H1 (cell line): ENCODE results near the gene OAT. TPM values are rescaled to one million over a fixed set of nuclear protein-coding genes. Genes with fewer than 3 reads are reported as not detected.

Experiments used
- CTCF ChIA-PET: fragments of 300-600 bp; sonication (Branson Sonifier 250); formaldehyde crosslinking; loops from one replicate; lab custom pipeline; 2021; ENCODE audit not compliant: partially characterized antibody; lab: Charles Lee
- POLR2A ChIA-PET: fragments of 300-600 bp; sonication (Branson Sonifier 250); formaldehyde crosslinking; loops from one replicate; lab custom pipeline; 2021; ENCODE audit warnings: inconsistent platforms; ENCODE audit not compliant: partially characterized antibody; lab: Charles Lee
- DNase-seq, 2 experiments: peaks; one replicate each; pipeline versions ENCODE4 v3.0.0 to v3.0.0-alpha.2; 2010 to 2022; ENCODE audit warnings: low spot score in 2 of 2, low read depth in 1 of 2, mixed read lengths in 1 of 2
- FAIRE-seq: peaks from 2 replicates; lab custom pipeline; 2011; peaks lifted over from hg19 to GRCh38; lab: Jason Lieb, UNC
- H2AFZ ChIP-seq: 2 replicates; pipeline ENCODE4 v1.8.1; 2012; ENCODE audit warnings: low read length, inconsistent platforms
- H2AK5ac ChIP-seq: 2 replicates; pipeline ENCODE4 v1.6.1; 2013; ENCODE audit warnings: low read depth, low read length
- H2BK120ac ChIP-seq: replicated peaks from 2 replicates; pipeline ENCODE3; 2013; ENCODE audit warnings: low read depth, low read length, inconsistent platforms
- H2BK12ac ChIP-seq: 2 replicates; pipeline ENCODE4 v1.6.1; 2013; ENCODE audit warnings: low read depth, low read length
- H2BK15ac ChIP-seq: 2 replicates; pipeline ENCODE4 v1.6.1; 2013; ENCODE audit warnings: low read length
- H2BK20ac ChIP-seq: 2 replicates; pipeline ENCODE4 v1.6.1; 2013; ENCODE audit warnings: low read length
- H2BK5ac ChIP-seq: 2 replicates; pipeline ENCODE4 v1.6.1; 2013; ENCODE audit warnings: low read depth, low read length
- H3K14ac ChIP-seq: 2 replicates; pipeline ENCODE4 v1.6.1; 2013; ENCODE audit warnings: inconsistent platforms; ENCODE audit not compliant: insufficient read length
- H3K18ac ChIP-seq: 2 replicates; pipeline ENCODE4 v1.6.1; 2013; ENCODE audit warnings: low read length; ENCODE audit errors: extremely low read depth
- H3K23ac ChIP-seq: 2 replicates; pipeline ENCODE4 v1.6.1; 2013; ENCODE audit warnings: inconsistent platforms; ENCODE audit not compliant: insufficient read length
- H3K23me2 ChIP-seq: 2 replicates; pipeline ENCODE4 v1.6.1; 2013; ENCODE audit warnings: low read depth, low read length
- H3K27ac ChIP-seq: 2 replicates; pipeline ENCODE4 v1.6.1; 2011; ENCODE audit warnings: low read depth, low read length, inconsistent platforms
- H3K27me3 ChIP-seq, 4 experiments: replicated peaks in 1 of 4; 1 replicate in 1 of 4; 2 replicates in 3 of 4; pipeline versions ENCODE4 v1.6.1 to v1.8.1; 2011 to 2013; ENCODE audit warnings: low read length in 3 of 4, mild to moderate bottlenecking in 3 of 4, inconsistent platforms in 2 of 4, mixed read lengths in 2 of 4, moderate library complexity in 1 of 4; ENCODE audit not compliant: control insufficient read depth in 3 of 4, insufficient read depth in 3 of 4; ENCODE audit errors: extremely low read depth in 1 of 4
- H3K36me3 ChIP-seq, 4 experiments: 2 replicates each; pipeline versions ENCODE4 v1.6.1 to v1.8.1; 2011 to 2013; ENCODE audit warnings: mild to moderate bottlenecking in 4 of 4, low read length in 3 of 4, moderate library complexity in 2 of 4, control low read depth in 1 of 4, inconsistent platforms in 1 of 4; ENCODE audit not compliant: insufficient read depth in 4 of 4, control insufficient read depth in 2 of 4
- H3K4ac ChIP-seq: replicated peaks from 2 replicates; pipeline ENCODE3; 2013; ENCODE audit warnings: low read length, low read depth, mixed read lengths, inconsistent platforms; ENCODE audit not compliant: insufficient read length
- H3K4me1 ChIP-seq, 4 experiments: replicated peaks in 1 of 4; 1 replicate in 1 of 4; 2 replicates in 3 of 4; pipeline versions ENCODE4 v1.6.1 to v1.8.1; 2011 to 2013; ENCODE audit warnings: low read length in 3 of 4, inconsistent platforms in 2 of 4, mixed read lengths in 1 of 4; ENCODE audit not compliant: insufficient read depth in 4 of 4, control insufficient read depth in 3 of 4
- H3K4me2 ChIP-seq, 2 experiments: 2 replicates each; pipeline versions ENCODE4 v1.6.1 to v1.8.1; 2011 to 2013; ENCODE audit warnings: low read depth in 2 of 2, low read length in 2 of 2, control low read depth in 1 of 2, inconsistent platforms in 1 of 2, mild to moderate bottlenecking in 1 of 2; ENCODE audit not compliant: insufficient read depth in 1 of 2
- H3K4me3 ChIP-seq, 4 experiments: fragments of 200-600, 300-600 bp in 1 of 4; sonication (generic), shearing (Covaris generic), sonication (Bioruptor Twin) in 1 of 4; 2 replicates each; pipeline versions ENCODE4 v1.5.1 to v1.8.1; 2011 to 2016; ENCODE audit warnings: low read length in 4 of 4, low read depth in 3 of 4, control low read depth in 2 of 4, inconsistent platforms in 2 of 4, mild to moderate bottlenecking in 2 of 4, mixed read lengths in 1 of 4, moderate library complexity in 1 of 4; ENCODE audit not compliant: insufficient read depth in 2 of 4; ENCODE audit errors: extremely low read depth in 1 of 4
- H3K56ac ChIP-seq: replicated peaks from 2 replicates; pipeline ENCODE3; 2013; ENCODE audit warnings: low read depth, mild to moderate bottlenecking, mixed read lengths, low read length, inconsistent platforms; ENCODE audit not compliant: insufficient read length
- H3K79me1 ChIP-seq: 2 replicates; pipeline ENCODE4 v1.6.1; 2013; ENCODE audit warnings: low read depth, low read length, control low read depth
- H3K79me2 ChIP-seq, 2 experiments: 2 replicates each; pipeline versions ENCODE4 v1.6.1 to v1.8.1; 2012 to 2013; ENCODE audit warnings: low read length in 2 of 2, mild to moderate bottlenecking in 2 of 2, inconsistent platforms in 1 of 2; ENCODE audit not compliant: insufficient read depth in 2 of 2, control insufficient read depth in 1 of 2
- H3K9ac ChIP-seq, 4 experiments: replicated peaks in 1 of 4; 1 replicate in 1 of 4; 2 replicates in 3 of 4; pipeline versions ENCODE4 v1.6.1 to v1.8.1; 2011 to 2013; ENCODE audit warnings: low read depth in 3 of 4, low read length in 3 of 4, control low read depth in 2 of 4, mild to moderate bottlenecking in 2 of 4, moderate library complexity in 2 of 4, inconsistent platforms in 1 of 4; ENCODE audit errors: extremely low read depth in 1 of 4
- H3K9me3 ChIP-seq, 2 experiments: 2 replicates each; pipeline versions ENCODE4 v1.6.1 to v1.8.1; 2012 to 2013; ENCODE audit warnings: mild to moderate bottlenecking in 2 of 2, moderate library complexity in 2 of 2, control low read depth in 1 of 2, inconsistent platforms in 1 of 2, low read depth in 1 of 2, low read length in 1 of 2, mixed read lengths in 1 of 2; ENCODE audit not compliant: insufficient read depth in 2 of 2
- H4K20me1 ChIP-seq, 2 experiments: replicated peaks in 1 of 2; 2 replicates each; pipeline versions ENCODE3 to v1.8.1; 2011 to 2013; ENCODE audit warnings: inconsistent platforms in 2 of 2, low read length in 2 of 2, mild to moderate bottlenecking in 1 of 2; ENCODE audit not compliant: insufficient read depth in 2 of 2, control insufficient read depth in 1 of 2
- H4K5ac ChIP-seq: 2 replicates; pipeline ENCODE4 v1.6.1; 2013; ENCODE audit warnings: low read length, low read depth, mixed read lengths, inconsistent platforms; ENCODE audit not compliant: insufficient read length
- H4K8ac ChIP-seq: 2 replicates; pipeline ENCODE4 v1.8.0; 2013; ENCODE audit warnings: mild to moderate bottlenecking, moderate library complexity, low read length, inconsistent platforms; ENCODE audit not compliant: insufficient read depth; ENCODE audit errors: extremely low read depth
- H4K91ac ChIP-seq: replicated peaks from 2 replicates; pipeline ENCODE3; 2013; ENCODE audit warnings: low read length, mixed read lengths, inconsistent platforms; ENCODE audit not compliant: insufficient read length
- ATF2 ChIP-seq: IDR thresholded peaks from 2 replicates; pipeline ENCODE4 v1.6.1; 2012; ENCODE audit warnings: low read length, inconsistent platforms
- BCL11A ChIP-seq, 2 experiments: IDR thresholded peaks; one replicate each; pipeline ENCODE4 v1.6.1; 2011; ENCODE audit warnings: low read depth in 2 of 2, low read length in 2 of 2, mild to moderate bottlenecking in 2 of 2
- BRCA1 ChIP-seq: IDR thresholded peaks from 2 replicates; pipeline ENCODE4 v1.6.1; 2012; ENCODE audit warnings: low read depth, low read length, improper control_type of control experiment
- CBX5 ChIP-seq: fragments of 300-800, 300-1000 bp; sonication (generic); IDR thresholded peaks from 2 replicates; pipeline ENCODE4 v1.7.1; 2016; ENCODE audit warnings: antibody characterized with exemption, low read length, low read depth
- CHD1 ChIP-seq: IDR thresholded peaks from 2 replicates; pipeline ENCODE4 v1.6.1; 2012; ENCODE audit warnings: low read depth, low read length, improper control_type of control experiment
- NANOG ChIP-seq: IDR thresholded peaks from 2 replicates; pipeline ENCODE4 v1.6.1; 2011; ENCODE audit warnings: low read length, low read depth, mild to moderate bottlenecking, inconsistent platforms; ENCODE audit not compliant: insufficient read depth, poor library complexity, severe bottlenecking
- POU5F1 ChIP-seq: IDR thresholded peaks from 2 replicates; pipeline ENCODE4 v1.6.1; 2011; ENCODE audit warnings: low read depth, mild to moderate bottlenecking, low read length, moderate library complexity
- RFX5 ChIP-seq: IDR thresholded peaks from 2 replicates; pipeline ENCODE4 v1.6.1; 2011; ENCODE audit warnings: low read depth, low read length, improper control_type of control experiment, borderline replicate concordance
- SUZ12 ChIP-seq: fragments of 200-600 bp; sonication (generic); IDR thresholded peaks from 2 replicates; pipeline ENCODE4 v1.6.1; 2012; ENCODE audit warnings: mild to moderate bottlenecking, inconsistent platforms, low read length, moderate library complexity, mixed read lengths
- TAF1 ChIP-seq: IDR thresholded peaks from 2 replicates; pipeline ENCODE4 v1.6.1; 2011; ENCODE audit warnings: mild to moderate bottlenecking, low read depth, low read length
- WGBS, 2 experiments: shearing (Covaris generic) in 1 of 2; methylation state at CpG; one replicate each; pipeline versions ENCODE4 v1.1.6 to v1.1.7; 2013 to 2015; ENCODE audit warnings: low lambda C conversion rate in 2 of 2, mixed read lengths in 2 of 2, inconsistent platforms in 1 of 2, low coverage in 1 of 2, missing lambda C conversion rate in 1 of 2; ENCODE audit not compliant: insufficient replicate concordance in 2 of 2, insufficient coverage in 1 of 2, insufficient read length in 1 of 2; ENCODE audit errors: extremely low coverage in 1 of 2, missing lambda C conversion rate in 1 of 2; 5-methylcytosine and 5-hydroxymethylcytosine counted together
- polyA plus RNA-seq, 7 experiments: library from polyadenylated mRNA; depleted of rRNA in 3 of 7; stranded (reverse) in 5 of 7; unstranded in 2 of 7; fragments of >200 nt in 5 of 7; fragments of 200-250 nt in 2 of 7; gene quantifications; 1 replicate in 5 of 7; 2 replicates in 1 of 7; 4 replicates in 1 of 7; pipeline versions ENCODE4 v1.2.1 to v1.2.3, GENCODE V29; 2011 to 2013; ENCODE audit warnings: missing spikeins in 2 of 7, mixed read lengths in 2 of 7
- total RNA-seq: library from RNA; stranded (reverse); fragmentation: NEBNext Ultra II Directional; extraction: Animal tissue kit (Norgen Biotek cat#: 25700); gene quantifications from 2 replicates; pipeline ENCODE4 v1.2.1, GENCODE V29; 2021
- TF ChIP-seq, protein P1 (sequence below): IDR thresholded peaks from 2 replicates; pipeline ENCODE4 v1.6.1; 2012; ENCODE audit warnings: inconsistent platforms

The OAT gene
- total and polyA plus RNA-seq, 2 of the 8 experiments (the other 6 are each of a cell fraction or from before 2014, with no cell fraction given) = 67.8 to 121 TPM

DNA sequence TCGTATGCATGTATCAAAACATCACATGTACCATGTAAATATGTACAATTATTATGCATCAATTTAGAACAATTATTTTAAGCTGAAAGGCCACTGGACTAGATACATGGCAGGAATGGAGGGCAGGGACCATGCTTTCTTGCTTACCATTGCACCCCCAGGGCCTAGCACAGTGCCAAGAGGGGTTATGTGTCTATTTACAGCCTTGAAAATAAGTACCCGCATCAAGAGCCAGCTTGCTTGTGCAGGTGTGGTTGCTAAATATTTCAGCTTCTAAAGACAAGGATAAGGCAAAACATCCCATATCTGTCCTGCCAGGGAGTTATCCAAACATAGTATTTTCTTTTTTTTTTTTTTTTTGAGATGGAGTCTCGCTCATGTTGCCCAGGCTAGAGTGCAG is 14.7 kb upstream of the OAT start:
- H3K27me3 ChIP-seq = no peaks in the 10 kb centered on the region
- no peak overlapping the region for H3K56ac ChIP-seq
- H3K18ac ChIP-seq = no peak overlapping the region
- H3K36me3 ChIP-seq = no peaks in the 10 kb centered on the region
- H3K23me2 ChIP-seq = no peaks in the 10 kb centered on the region
- FAIRE-seq (no peak), DNase-seq (no peak)
- no peak overlapping the region for H2BK5ac ChIP-seq
- no peak overlapping the region for H3K4me3 ChIP-seq
- no peak overlapping the region for H2BK120ac ChIP-seq
- no peaks in the 10 kb centered on the region for H4K20me1 ChIP-seq
- no peak overlapping the region for H4K8ac ChIP-seq
- H3K4me1 ChIP-seq = no peaks in the 10 kb centered on the region; a peak in 1 of 7 replicates
- no peak overlapping the region for H3K4me2 ChIP-seq
- no peak overlapping the region for H2BK20ac ChIP-seq
- H3K79me1 ChIP-seq = no peaks in the 10 kb centered on the region
- H3K23ac ChIP-seq = no peak overlapping the region
- POLR2A ChIA-PET = interaction anchor here (0.6 to 3.6 kb wide), 2 partner anchors 11 to 15 kb away, joined by 3 to 17 read pairs; partner anchors contain the start of gene OAT
- H3K9me3 ChIP-seq = no peaks in the 10 kb centered on the region
- H3K79me2 ChIP-seq = no peaks in the 10 kb centered on the region
- no peak overlapping the region for H2BK12ac ChIP-seq
- no peak overlapping the region for H2BK15ac ChIP-seq
- CTCF ChIA-PET = interaction anchor here (0.6 kb wide), 1 partner anchor 413 kb away, joined by 3 read pairs; no protein-coding TSS in a partner anchor
- no peak overlapping the region for H4K5ac ChIP-seq
- TF ChIP-seq BRCA1 = no peak
- no peak for TF ChIP-seq CHD1
- no peak for TF ChIP-seq CBX5
- TF ChIP-seq TAF1 = no peak
- TF ChIP-seq SUZ12 = no peak
- TF ChIP-seq, protein P1, sequence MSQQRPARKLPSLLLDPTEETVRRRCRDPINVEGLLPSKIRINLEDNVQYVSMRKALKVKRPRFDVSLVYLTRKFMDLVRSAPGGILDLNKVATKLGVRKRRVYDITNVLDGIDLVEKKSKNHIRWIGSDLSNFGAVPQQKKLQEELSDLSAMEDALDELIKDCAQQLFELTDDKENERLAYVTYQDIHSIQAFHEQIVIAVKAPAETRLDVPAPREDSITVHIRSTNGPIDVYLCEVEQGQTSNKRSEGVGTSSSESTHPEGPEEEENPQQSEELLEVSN = no peak
- TF ChIP-seq POU5F1 = no peak
- no peak for TF ChIP-seq BCL11A (IDR thresholded peaks at IDR 0.05; ENCODE audit: low read depth in 2 of 2, low read length in 2 of 2)
- no peak for TF ChIP-seq ATF2
- no peak for TF ChIP-seq NANOG
- TF ChIP-seq RFX5 = no peak
- H3K9ac ChIP-seq = no peak overlapping the region
- H4K91ac ChIP-seq = no peak overlapping the region
- H2AK5ac ChIP-seq = no peak overlapping the region
- no peak overlapping the region for H3K4ac ChIP-seq
- H3K14ac ChIP-seq = no peak overlapping the region
- no peak overlapping the region for H2AFZ ChIP-seq
- WGBS, 2 experiments = 92% methylated on average over 2 of the region's 3 CpGs; no CpG with 5 or more reads in 1 of the 2 experiments
- H3K27ac ChIP-seq = no peak overlapping the region
